AG04449 (cell line): Measurements from ENCODE around the gene C11orf87.

Source experiments
- CTCF ChIA-PET: fragments of 350-600 bp; formaldehyde crosslinking; extraction: SDS; loops from one replicate; lab custom pipeline; 2021; ENCODE audit warnings: antibody characterized with exemption; lab: Yijun Ruan, JAX
- POLR2A ChIA-PET: fragments of 400-600, 350-600 bp; formaldehyde crosslinking; extraction: SDS; loops from one replicate; lab custom pipeline; 2020; ENCODE audit warnings: antibody characterized with exemption, inconsistent platforms; lab: Yijun Ruan, JAX
- DNase-seq: peaks from one replicate; pipeline ENCODE4 v3.0.0-alpha.2; 2010; ENCODE audit warnings: low read depth, low spot score
- H3K4me3 ChIP-seq: 2 replicates; pipeline ENCODE4 v1.5.1; 2011; ENCODE audit warnings: low read depth, mild to moderate bottlenecking, control low read depth, low read length
- TF ChIP-seq, protein P1 (sequence below): IDR thresholded peaks from one replicate; pipeline ENCODE4 v1.5.1; 2011; ENCODE audit warnings: mild to moderate bottlenecking, moderate library complexity, low read length, control low read depth, inconsistent platforms; ENCODE audit not compliant: insufficient read depth; ENCODE audit errors: missing control alignments

C11orf87 gene

GRCh38 chr11:109426442-109427240 is 4.7 kb downstream of the C11orf87 start:
- POLR2A ChIA-PET: no interaction called here
- DNase-seq: peak; percentile 16
- TF ChIP-seq, protein P1, sequence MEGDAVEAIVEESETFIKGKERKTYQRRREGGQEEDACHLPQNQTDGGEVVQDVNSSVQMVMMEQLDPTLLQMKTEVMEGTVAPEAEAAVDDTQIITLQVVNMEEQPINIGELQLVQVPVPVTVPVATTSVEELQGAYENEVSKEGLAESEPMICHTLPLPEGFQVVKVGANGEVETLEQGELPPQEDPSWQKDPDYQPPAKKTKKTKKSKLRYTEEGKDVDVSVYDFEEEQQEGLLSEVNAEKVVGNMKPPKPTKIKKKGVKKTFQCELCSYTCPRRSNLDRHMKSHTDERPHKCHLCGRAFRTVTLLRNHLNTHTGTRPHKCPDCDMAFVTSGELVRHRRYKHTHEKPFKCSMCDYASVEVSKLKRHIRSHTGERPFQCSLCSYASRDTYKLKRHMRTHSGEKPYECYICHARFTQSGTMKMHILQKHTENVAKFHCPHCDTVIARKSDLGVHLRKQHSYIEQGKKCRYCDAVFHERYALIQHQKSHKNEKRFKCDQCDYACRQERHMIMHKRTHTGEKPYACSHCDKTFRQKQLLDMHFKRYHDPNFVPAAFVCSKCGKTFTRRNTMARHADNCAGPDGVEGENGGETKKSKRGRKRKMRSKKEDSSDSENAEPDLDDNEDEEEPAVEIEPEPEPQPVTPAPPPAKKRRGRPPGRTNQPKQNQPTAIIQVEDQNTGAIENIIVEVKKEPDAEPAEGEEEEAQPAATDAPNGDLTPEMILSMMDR: peak; percentile 18
- CTCF ChIA-PET: interaction anchor here (1.0 to 2.9 kb wide), 8 partner anchors 11 to 729 kb away, joined by 3 to 12 read pairs (median 5); no protein-coding TSS in a partner anchor
- no peak overlapping the region for H3K4me3 ChIP-seq

DNA sequence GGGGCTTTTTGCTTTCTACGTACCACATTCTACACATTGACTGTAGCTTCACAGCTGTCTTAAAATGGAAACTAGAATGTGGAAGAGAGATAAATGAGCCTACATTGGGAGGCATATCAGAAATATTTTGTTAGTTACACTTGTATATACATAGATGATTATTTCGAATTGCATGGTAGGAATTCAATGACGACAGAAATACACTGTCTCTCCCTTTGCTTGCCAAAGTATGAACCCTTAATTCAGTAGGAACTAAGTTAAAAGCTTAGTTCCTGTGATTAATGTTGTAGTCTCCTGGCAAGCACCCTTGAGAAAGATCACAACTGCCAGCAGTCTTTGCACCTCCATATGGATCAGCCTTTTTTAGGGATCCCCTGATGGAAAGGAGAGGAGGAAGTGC is 10.1 kb downstream of the C11orf87 start:
- ChIA-PET POLR2A (interaction anchor here (0.7 kb wide), 1 partner anchor 10 kb away, joined by 3 read pairs; the partner anchor contains the start of gene C11orf87), CTCF (no interaction called here)
- H3K4me3 ChIP-seq: no peak overlapping the region
- TF ChIP-seq, protein P1: no peak
- DNase-seq: peak; percentile 50

DNA sequence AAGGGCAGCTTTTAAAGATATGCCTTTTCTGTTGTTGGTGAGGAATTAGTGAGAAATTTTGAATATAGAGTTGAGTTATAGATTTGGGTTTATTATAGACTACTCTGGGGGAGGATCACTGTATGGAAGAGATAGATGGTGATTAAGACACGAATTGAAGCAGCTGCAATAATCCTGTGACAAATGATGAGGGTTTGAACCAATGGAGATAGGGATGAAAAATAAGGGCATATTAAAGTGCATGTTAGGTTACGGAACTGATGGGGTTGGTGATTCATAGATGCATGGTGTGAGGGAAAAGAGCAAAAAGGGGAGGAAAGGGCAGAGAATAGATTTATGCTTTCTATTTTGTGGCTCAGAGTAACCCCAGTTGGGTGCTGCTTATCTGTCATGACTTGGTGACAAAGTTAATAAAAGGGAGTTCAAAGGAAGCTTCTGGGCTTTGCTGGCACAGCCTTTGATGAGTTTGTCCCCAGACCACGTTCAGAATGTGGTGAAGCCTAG is 11.8 kb downstream of the C11orf87 start:
- ChIA-PET CTCF (interaction anchor here (0.6 to 0.7 kb wide), 2 partner anchors 8 to 12 kb away, joined by 3 read pairs; no protein-coding TSS in a partner anchor), POLR2A (no interaction called here)
- DNase-seq: no peak
- TF ChIP-seq, protein P1: no peak
- H3K4me3 ChIP-seq: no peak overlapping the region

- ChIA-PET POLR2A (no interaction called here), CTCF (no interaction called here)
- no peak for DNase-seq
- no peak overlapping the region for H3K4me3 ChIP-seq
- TF ChIP-seq, protein P1: no peak
Measured at GRCh38 chr11:109435121-109435742, 13.2 kb downstream of the C11orf87 start.

DNA sequence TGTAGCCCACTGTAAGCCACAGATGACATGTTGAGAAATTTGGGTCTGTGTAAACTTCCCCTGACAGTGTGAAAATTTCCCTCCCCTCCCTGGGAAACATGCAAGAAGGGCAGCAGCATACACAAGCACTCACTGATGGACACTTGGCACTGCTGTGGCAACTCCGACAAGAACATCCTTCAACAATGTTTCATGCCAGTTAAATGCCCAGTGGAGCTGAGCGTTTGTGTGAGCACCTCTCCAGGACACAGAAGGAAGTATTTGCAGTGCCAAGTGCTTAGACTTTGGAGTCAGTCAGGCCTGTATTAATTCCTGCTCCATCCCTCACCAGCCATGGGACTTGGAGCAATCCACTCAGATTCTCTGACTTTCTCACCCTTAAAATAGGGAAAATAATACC is 17.7 kb downstream of the C11orf87 start:
- CTCF ChIA-PET: interaction anchor here (1.1 to 4.3 kb wide), 2 partner anchors 14 to 15 kb away, joined by 3 to 11 read pairs; no protein-coding TSS in a partner anchor

More for the DNA sequence above, 17.7 kb downstream of the C11orf87 start:
- POLR2A ChIA-PET: no interaction called here
- TF ChIP-seq, protein P1: no peak
- H3K4me3 ChIP-seq: no peak overlapping the region
- DNase-seq: no peak
